ENCODE results near the gene PLEKHH3. TPM values are rescaled to one million over a fixed set of nuclear protein-coding genes. Genes with fewer than 3 reads are reported as not detected.

Gene PLEKHH3
- total and polyA plus RNA-seq, 4 donors: 4.2 to 10.3 (median 7.9) TPM

DNA sequence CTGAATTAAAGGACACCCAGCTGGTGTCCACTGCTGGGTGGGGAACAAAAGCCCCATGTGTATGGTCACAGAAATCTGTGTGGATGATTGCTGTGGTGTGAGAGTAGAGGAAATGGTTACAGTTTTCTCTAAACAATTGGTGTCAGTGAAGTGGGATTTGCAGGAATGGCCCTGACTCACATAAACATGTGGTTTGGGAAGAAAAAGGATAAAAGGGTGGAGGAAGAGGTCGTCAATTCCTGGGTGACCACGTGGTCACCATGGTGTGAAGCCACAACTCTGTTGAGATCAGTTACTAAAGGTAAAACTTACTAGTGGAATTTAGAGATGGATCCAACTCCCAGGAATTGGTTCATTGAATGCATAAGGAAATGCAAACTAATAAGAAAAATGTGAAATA, 21.3 kb downstream of the PLEKHH3 start:
- H3K4me1 ChIP-seq (ENCODE audit: control insufficient read depth in 4 of 4, insufficient read depth in 4 of 4, low read length in 3 of 4): peaks cover 0 to 7% (median 5%) of the 10 kb centered on the region in 4 donors
- H3K27me3 ChIP-seq (ENCODE audit: control insufficient read depth in 4 of 4, insufficient read depth in 4 of 4, low read length in 3 of 4): no peaks in the 10 kb centered on the region
- H3K9me3 ChIP-seq (ENCODE audit: control insufficient read depth in 4 of 4, low read length in 3 of 4): no peaks in the 10 kb centered on the region
- no peak overlapping the region for H3K4me3 ChIP-seq (ENCODE audit: low read depth in 1 of 3, low read length in 3 of 3)
- TF ChIP-seq HNF4A (conservative IDR thresholded peaks at IDR 0.05): no peak
- TF ChIP-seq GABPA (IDR thresholded peaks at IDR 0.05 in 1 of 2, conservative IDR thresholded peaks at IDR 0.05 in 1 of 2): no peak
- no peak for TF ChIP-seq REST (IDR thresholded peaks at IDR 0.05)
- no peak for TF ChIP-seq EGR1 (IDR thresholded peaks at IDR 0.05; ENCODE audit: low read depth in 2 of 2)
- TF ChIP-seq, protein P1, sequence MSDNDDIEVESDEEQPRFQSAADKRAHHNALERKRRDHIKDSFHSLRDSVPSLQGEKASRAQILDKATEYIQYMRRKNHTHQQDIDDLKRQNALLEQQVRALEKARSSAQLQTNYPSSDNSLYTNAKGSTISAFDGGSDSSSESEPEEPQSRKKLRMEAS (IDR thresholded peaks at IDR 0.05): no peak
- TF ChIP-seq, protein P2, sequence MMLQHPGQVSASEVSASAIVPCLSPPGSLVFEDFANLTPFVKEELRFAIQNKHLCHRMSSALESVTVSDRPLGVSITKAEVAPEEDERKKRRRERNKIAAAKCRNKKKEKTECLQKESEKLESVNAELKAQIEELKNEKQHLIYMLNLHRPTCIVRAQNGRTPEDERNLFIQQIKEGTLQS (IDR thresholded peaks at IDR 0.05): no peak
- TF ChIP-seq, protein P3, sequence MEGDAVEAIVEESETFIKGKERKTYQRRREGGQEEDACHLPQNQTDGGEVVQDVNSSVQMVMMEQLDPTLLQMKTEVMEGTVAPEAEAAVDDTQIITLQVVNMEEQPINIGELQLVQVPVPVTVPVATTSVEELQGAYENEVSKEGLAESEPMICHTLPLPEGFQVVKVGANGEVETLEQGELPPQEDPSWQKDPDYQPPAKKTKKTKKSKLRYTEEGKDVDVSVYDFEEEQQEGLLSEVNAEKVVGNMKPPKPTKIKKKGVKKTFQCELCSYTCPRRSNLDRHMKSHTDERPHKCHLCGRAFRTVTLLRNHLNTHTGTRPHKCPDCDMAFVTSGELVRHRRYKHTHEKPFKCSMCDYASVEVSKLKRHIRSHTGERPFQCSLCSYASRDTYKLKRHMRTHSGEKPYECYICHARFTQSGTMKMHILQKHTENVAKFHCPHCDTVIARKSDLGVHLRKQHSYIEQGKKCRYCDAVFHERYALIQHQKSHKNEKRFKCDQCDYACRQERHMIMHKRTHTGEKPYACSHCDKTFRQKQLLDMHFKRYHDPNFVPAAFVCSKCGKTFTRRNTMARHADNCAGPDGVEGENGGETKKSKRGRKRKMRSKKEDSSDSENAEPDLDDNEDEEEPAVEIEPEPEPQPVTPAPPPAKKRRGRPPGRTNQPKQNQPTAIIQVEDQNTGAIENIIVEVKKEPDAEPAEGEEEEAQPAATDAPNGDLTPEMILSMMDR (IDR thresholded peaks at IDR 0.05; ENCODE audit: low read depth, low read length, missing input control): no peak
- no peak for TF ChIP-seq FOXA1 (IDR thresholded peaks at IDR 0.05)
- no peak for TF ChIP-seq RXRA (IDR thresholded peaks at IDR 0.05)
- TF ChIP-seq YY1 (IDR thresholded peaks at IDR 0.05): no peak
- TF ChIP-seq HNF4G (IDR thresholded peaks at IDR 0.05): no peak
- TF ChIP-seq SP1 (IDR thresholded peaks at IDR 0.05): no peak
- no peak for DNase-seq (ENCODE audit: low spot score)
- no peak overlapping the region for H3K27ac ChIP-seq (ENCODE audit: low read depth in 1 of 2, low read length in 2 of 2)
- WGBS: 70% methylated on average over 2 of the region's 2 CpGs
- no peak overlapping the region for H3K9ac ChIP-seq (ENCODE audit: low read depth in 1 of 2, low read length in 2 of 2)
- H3K36me3 ChIP-seq (ENCODE audit: control insufficient read depth in 4 of 4, insufficient read depth in 3 of 4, low read depth in 1 of 4, low read length in 3 of 4): no peaks in the 10 kb centered on the region

- no peak for TF ChIP-seq TAF1 (conservative IDR thresholded peaks at IDR 0.05)
- H3K4me1 ChIP-seq (ENCODE audit: control insufficient read depth in 4 of 4, insufficient read depth in 4 of 4, low read length in 3 of 4): peaks cover 0 to 3% (median 0%) of the 10 kb centered on the region in 4 donors
- H3K9me3 ChIP-seq (ENCODE audit: control insufficient read depth in 4 of 4, low read length in 3 of 4): no peaks in the 10 kb centered on the region
- H3K36me3 ChIP-seq (ENCODE audit: control insufficient read depth in 4 of 4, insufficient read depth in 3 of 4, low read depth in 1 of 4, low read length in 3 of 4): no peaks in the 10 kb centered on the region
- 32% methylated on average over 42 of the region's 42 CpGs for WGBS
- H3K27ac ChIP-seq (ENCODE audit: low read depth in 1 of 2, low read length in 2 of 2): peak overlapping the region; percentile 37 to 50
- peak overlapping the region in 1 of 3 donors; percentile 21 for H3K4me3 ChIP-seq (ENCODE audit: low read depth in 1 of 3, low read length in 3 of 3)
- DNase-seq (ENCODE audit: low spot score): no peak
- no peaks in the 10 kb centered on the region for H3K27me3 ChIP-seq (ENCODE audit: control insufficient read depth in 4 of 4, insufficient read depth in 4 of 4, low read length in 3 of 4)
- no peak overlapping the region for H3K9ac ChIP-seq (ENCODE audit: low read depth in 1 of 2, low read length in 2 of 2)
These were observed 23.3 kb downstream of the PLEKHH3 start for GRCh38 chr17:42653179-42654124.
